ENCODE measurements around the gene P2RX5. TPM values are rescaled to one million over a fixed set of nuclear protein-coding genes. Genes with fewer than 3 reads are reported as not detected.

Gene P2RX5
- total and polyA plus RNA-seq, 10 of the 15 experiments (the other 5 are each of a cell fraction or from before 2014, with no cell fraction given): 6.9 to 28.8 (median 19.5) TPM

DNA sequence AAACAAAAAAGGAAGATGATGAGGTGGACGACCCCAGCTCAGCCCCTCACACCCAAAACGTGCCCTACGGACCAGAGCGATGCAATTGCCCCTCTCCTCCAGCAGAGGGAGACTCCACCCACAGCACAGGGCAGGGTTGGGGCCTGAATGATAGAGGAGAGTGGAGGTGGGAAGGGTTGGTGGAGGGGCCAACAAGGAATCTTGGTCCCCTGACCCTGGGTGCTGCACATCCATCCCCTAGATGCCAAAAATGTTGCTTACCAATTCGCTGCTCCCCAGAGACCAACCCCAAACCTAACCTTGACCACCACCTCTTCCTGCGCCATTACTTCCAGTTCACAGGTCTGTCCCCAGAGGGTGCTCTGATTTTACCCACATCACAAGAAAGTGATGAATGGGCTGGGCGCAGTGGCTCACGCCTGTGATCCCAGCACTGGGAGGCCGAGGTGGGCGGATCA lies 12.9 kb downstream of the P2RX5 start (continued):
- TF ChIP-seq, protein P1, sequence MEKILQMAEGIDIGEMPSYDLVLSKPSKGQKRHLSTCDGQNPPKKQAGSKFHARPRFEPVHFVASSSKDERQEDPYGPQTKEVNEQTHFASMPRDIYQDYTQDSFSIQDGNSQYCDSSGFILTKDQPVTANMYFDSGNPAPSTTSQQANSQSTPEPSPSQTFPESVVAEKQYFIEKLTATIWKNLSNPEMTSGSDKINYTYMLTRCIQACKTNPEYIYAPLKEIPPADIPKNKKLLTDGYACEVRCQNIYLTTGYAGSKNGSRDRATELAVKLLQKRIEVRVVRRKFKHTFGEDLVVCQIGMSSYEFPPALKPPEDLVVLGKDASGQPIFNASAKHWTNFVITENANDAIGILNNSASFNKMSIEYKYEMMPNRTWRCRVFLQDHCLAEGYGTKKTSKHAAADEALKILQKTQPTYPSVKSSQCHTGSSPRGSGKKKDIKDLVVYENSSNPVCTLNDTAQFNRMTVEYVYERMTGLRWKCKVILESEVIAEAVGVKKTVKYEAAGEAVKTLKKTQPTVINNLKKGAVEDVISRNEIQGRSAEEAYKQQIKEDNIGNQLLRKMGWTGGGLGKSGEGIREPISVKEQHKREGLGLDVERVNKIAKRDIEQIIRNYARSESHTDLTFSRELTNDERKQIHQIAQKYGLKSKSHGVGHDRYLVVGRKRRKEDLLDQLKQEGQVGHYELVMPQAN (conservative IDR thresholded peaks at IDR 0.05): no peak
- peak; percentile 73; the same call in 1 of the 2 replicates for TF ChIP-seq ZNF207 (IDR thresholded peaks at IDR 0.05; ENCODE audit: borderline replicate concordance)
- TF ChIP-seq YBX1 (IDR thresholded peaks at IDR 0.05): no peak
- no peak for TF ChIP-seq NFIC (IDR thresholded peaks at IDR 0.05; ENCODE audit: low read depth, low read length)
- TF ChIP-seq TAF1 (IDR thresholded peaks at IDR 0.05; ENCODE audit: borderline replicate concordance, low read depth, low read length): no peak
- TF ChIP-seq SMARCA5 (IDR thresholded peaks at IDR 0.05): peak; percentile 80
- TF ChIP-seq EP300 (IDR thresholded peaks at IDR 0.05; ENCODE audit: borderline replicate concordance in 1 of 2, control insufficient read depth in 1 of 2, low read depth in 2 of 2, low read length in 2 of 2): no peak
- no peak for TF ChIP-seq PAX8 (IDR thresholded peaks at IDR 0.05)
- TF ChIP-seq, protein P2, sequence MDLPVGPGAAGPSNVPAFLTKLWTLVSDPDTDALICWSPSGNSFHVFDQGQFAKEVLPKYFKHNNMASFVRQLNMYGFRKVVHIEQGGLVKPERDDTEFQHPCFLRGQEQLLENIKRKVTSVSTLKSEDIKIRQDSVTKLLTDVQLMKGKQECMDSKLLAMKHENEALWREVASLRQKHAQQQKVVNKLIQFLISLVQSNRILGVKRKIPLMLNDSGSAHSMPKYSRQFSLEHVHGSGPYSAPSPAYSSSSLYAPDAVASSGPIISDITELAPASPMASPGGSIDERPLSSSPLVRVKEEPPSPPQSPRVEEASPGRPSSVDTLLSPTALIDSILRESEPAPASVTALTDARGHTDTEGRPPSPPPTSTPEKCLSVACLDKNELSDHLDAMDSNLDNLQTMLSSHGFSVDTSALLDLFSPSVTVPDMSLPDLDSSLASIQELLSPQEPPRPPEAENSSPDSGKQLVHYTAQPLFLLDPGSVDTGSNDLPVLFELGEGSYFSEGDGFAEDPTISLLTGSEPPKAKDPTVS (IDR thresholded peaks at IDR 0.05; ENCODE audit: low read depth, low read length): no peak
- TF ChIP-seq, protein P3, sequence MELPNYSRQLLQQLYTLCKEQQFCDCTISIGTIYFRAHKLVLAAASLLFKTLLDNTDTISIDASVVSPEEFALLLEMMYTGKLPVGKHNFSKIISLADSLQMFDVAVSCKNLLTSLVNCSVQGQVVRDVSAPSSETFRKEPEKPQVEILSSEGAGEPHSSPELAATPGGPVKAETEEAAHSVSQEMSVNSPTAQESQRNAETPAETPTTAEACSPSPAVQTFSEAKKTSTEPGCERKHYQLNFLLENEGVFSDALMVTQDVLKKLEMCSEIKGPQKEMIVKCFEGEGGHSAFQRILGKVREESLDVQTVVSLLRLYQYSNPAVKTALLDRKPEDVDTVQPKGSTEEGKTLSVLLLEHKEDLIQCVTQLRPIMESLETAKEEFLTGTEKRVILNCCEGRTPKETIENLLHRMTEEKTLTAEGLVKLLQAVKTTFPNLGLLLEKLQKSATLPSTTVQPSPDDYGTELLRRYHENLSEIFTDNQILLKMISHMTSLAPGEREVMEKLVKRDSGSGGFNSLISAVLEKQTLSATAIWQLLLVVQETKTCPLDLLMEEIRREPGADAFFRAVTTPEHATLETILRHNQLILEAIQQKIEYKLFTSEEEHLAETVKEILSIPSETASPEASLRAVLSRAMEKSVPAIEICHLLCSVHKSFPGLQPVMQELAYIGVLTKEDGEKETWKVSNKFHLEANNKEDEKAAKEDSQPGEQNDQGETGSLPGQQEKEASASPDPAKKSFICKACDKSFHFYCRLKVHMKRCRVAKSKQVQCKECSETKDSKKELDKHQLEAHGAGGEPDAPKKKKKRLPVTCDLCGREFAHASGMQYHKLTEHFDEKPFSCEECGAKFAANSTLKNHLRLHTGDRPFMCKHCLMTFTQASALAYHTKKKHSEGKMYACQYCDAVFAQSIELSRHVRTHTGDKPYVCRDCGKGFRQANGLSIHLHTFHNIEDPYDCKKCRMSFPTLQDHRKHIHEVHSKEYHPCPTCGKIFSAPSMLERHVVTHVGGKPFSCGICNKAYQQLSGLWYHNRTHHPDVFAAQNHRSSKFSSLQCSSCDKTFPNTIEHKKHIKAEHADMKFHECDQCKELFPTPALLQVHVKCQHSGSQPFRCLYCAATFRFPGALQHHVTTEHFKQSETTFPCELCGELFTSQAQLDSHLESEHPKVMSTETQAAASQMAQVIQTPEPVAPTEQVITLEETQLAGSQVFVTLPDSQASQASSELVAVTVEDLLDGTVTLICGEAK (IDR thresholded peaks at IDR 0.05; ENCODE audit: borderline replicate concordance): no peak
- no peak for TF ChIP-seq ESRRA (IDR thresholded peaks at IDR 0.05; ENCODE audit: low read length)
- TF ChIP-seq, protein P4, sequence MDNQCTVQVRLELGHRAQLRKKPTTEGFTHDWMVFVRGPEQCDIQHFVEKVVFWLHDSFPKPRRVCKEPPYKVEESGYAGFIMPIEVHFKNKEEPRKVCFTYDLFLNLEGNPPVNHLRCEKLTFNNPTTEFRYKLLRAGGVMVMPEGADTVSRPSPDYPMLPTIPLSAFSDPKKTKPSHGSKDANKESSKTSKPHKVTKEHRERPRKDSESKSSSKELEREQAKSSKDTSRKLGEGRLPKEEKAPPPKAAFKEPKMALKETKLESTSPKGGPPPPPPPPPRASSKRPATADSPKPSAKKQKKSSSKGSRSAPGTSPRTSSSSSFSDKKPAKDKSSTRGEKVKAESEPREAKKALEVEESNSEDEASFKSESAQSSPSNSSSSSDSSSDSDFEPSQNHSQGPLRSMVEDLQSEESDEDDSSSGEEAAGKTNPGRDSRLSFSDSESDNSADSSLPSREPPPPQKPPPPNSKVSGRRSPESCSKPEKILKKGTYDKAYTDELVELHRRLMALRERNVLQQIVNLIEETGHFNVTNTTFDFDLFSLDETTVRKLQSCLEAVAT (IDR thresholded peaks at IDR 0.05): peak; percentile 84
- TF ChIP-seq YY1 (IDR thresholded peaks at IDR 0.05; ENCODE audit: low read depth, low read length): peak; percentile 82
- TF ChIP-seq TCF12 (IDR thresholded peaks at IDR 0.05; ENCODE audit: low read depth, low read length): 0 out of 2 replicates have a peak, but pooled peaks have one; percentile 9
- peak; percentile 44; the same call in 1 of the 2 replicates for TF ChIP-seq POLR2A (IDR thresholded peaks at IDR 0.05; ENCODE audit: low read depth, low read length)
- no peak for TF ChIP-seq ZNF384 (IDR thresholded peaks at IDR 0.05; ENCODE audit: borderline replicate concordance, low read depth, low read length)
- no peak for TF ChIP-seq CBX3 (IDR thresholded peaks at IDR 0.05; ENCODE audit: borderline replicate concordance, low read depth)
- TF ChIP-seq, protein P5, sequence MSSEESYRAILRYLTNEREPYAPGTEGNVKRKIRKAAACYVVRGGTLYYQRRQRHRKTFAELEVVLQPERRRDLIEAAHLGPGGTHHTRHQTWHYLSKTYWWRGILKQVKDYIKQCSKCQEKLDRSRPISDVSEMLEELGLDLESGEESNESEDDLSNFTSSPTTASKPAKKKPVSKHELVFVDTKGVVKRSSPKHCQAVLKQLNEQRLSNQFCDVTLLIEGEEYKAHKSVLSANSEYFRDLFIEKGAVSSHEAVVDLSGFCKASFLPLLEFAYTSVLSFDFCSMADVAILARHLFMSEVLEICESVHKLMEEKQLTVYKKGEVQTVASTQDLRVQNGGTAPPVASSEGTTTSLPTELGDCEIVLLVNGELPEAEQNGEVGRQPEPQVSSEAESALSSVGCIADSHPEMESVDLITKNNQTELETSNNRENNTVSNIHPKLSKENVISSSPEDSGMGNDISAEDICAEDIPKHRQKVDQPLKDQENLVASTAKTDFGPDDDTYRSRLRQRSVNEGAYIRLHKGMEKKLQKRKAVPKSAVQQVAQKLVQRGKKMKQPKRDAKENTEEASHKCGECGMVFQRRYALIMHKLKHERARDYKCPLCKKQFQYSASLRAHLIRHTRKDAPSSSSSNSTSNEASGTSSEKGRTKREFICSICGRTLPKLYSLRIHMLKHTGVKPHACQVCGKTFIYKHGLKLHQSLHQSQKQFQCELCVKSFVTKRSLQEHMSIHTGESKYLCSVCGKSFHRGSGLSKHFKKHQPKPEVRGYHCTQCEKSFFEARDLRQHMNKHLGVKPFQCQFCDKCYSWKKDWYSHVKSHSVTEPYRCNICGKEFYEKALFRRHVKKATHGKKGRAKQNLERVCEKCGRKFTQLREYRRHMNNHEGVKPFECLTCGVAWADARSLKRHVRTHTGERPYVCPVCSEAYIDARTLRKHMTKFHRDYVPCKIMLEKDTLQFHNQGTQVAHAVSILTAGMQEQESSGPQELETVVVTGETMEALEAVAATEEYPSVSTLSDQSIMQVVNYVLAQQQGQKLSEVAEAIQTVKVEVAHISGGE (CRISPR knock-in tag; IDR thresholded peaks at IDR 0.05): no peak
